SU-DHL-6 (cell line): ENCODE results near the gene MAPK12.

Experiments
- CTCF ChIP-seq: fragments of 200-600 bp; sonication (generic); IDR thresholded peaks from one replicate; pipeline ENCODE4 v1.5.1; 2017; ENCODE audit warnings: antibody characterized with exemption, mild to moderate bottlenecking, low read length, moderate library complexity; ENCODE audit not compliant: insufficient read depth, poor library complexity, severe bottlenecking
- EZH2phosphoT487 ChIP-seq: fragments of 200-600 bp; sonication (generic), shearing (Covaris generic); conservative IDR thresholded peaks from 2 replicates; pipeline ENCODE4 v1.6.1; 2018; ENCODE audit warnings: mild to moderate bottlenecking, antibody characterized with exemption, low read length, moderate library complexity, mixed read lengths

GRCh38 chr22:50204571-50204970, 56.9 kb downstream of the MAPK12 start:
- TF ChIP-seq EZH2phosphoT487 (no peak), CTCF (no peak)
